Transverse colon (tissue), 4 donors: ENCODE results near the gene ACP2. TPM values are rescaled to one million over a fixed set of nuclear protein-coding genes. Genes with fewer than 3 reads are reported as not detected.

Source experiments
- DNase-seq: peaks from one replicate; pipeline ENCODE4 v3.0.0-alpha.2; 2019
- H3K27ac ChIP-seq, 4 donors: fragments of 200-600 bp; sonication (generic); 2 replicates each; pipeline ENCODE4 v1.5.1; 2016 to 2018; ENCODE audit warnings: inconsistent platforms in 4 of 4
- H3K27me3 ChIP-seq: fragments of 200-600 bp; sonication (generic); 2 replicates; pipeline ENCODE4 v1.5.1; 2017; ENCODE audit warnings: inconsistent platforms
- H3K36me3 ChIP-seq, 4 donors: fragments of 200-600 bp; sonication (generic); 2 replicates each; pipeline ENCODE4 v1.5.1; 2017 to 2019; ENCODE audit warnings: inconsistent platforms in 4 of 4
- H3K4me1 ChIP-seq, 4 donors: fragments of 200-600 bp; sonication (generic); 2 replicates each; pipeline ENCODE4 v1.5.1; 2017 to 2020; ENCODE audit warnings: inconsistent platforms in 4 of 4
- H3K4me3 ChIP-seq, 4 donors: fragments of 200-600 bp; sonication (generic); 1 replicate in 1 of 4; 2 replicates in 3 of 4; pipeline versions ENCODE4 v1.5.1 to v1.6.1; 2017 to 2019; ENCODE audit warnings: inconsistent platforms in 4 of 4
- H3K9me3 ChIP-seq, 2 donors: fragments of 200-600 bp; sonication (generic); 2 replicates each; pipeline ENCODE4 v1.5.1; 2017 to 2019; ENCODE audit warnings: inconsistent platforms in 2 of 2
- EP300 ChIP-seq: sonication (generic); formaldehyde crosslinking; IDR thresholded peaks from one replicate; pipeline ENCODE4 v1.6.1; 2017; ENCODE audit warnings: antibody characterized with exemption, low read depth
- POLR2A ChIP-seq: fragments of 450-650 bp; IDR thresholded peaks from one replicate; pipeline ENCODE4 v1.6.1; 2016; ENCODE audit warnings: antibody characterized with exemption, mild to moderate bottlenecking, moderate library complexity
- POLR2AphosphoS5 ChIP-seq, 3 donors: sonication (generic); formaldehyde crosslinking; IDR thresholded peaks; one replicate each; pipeline ENCODE4 v1.6.1; 2016; ENCODE audit warnings: antibody characterized with exemption in 3 of 3
- WGBS, 2 donors: methylation state at CpG; one replicate each; pipeline ENCODE4 v1.1.5; 2018; ENCODE audit warnings: low coverage in 1 of 2; 5-methylcytosine and 5-hydroxymethylcytosine counted together
- in situ Hi-C, 4 donors: fragments of 200-750 bp; cut with MboI; loops; one replicate each; pipeline versions ENCODE4 v1.15.0 to v1.15.1; 2017; ENCODE audit warnings: low sequenced_read_pairs in 3 of 4, low pct_ligation_motif_present in 1 of 4, low pct_unique_long_range_greater_than_20kb in 1 of 4
- intact Hi-C: fragments of 100-400 bp; cut with DNase I; formaldehyde crosslinking; loops from one replicate; pipeline ENCODE4 v1.15.1; 2023; ENCODE audit warnings: low total_unique reads
- total RNA-seq, 4 donors: library from RNA; depleted of rRNA; stranded (reverse); fragments of >200 nt; gene quantifications; one replicate each; pipeline ENCODE4 v1.1.0, GENCODE V29; 2016
- TF ChIP-seq, protein P1 (sequence below), 5 experiments: fragments of 200-600 bp in 3 of 5; fragments of 450-650 bp in 2 of 5; sonication (generic) in 3 of 5; IDR thresholded peaks; 1 replicate in 2 of 5; 2 replicates in 3 of 5; pipeline ENCODE4 v1.5.1; 2016 to 2017; ENCODE audit warnings: antibody characterized with exemption in 5 of 5, inconsistent platforms in 3 of 5, mild to moderate bottlenecking in 2 of 5, moderate library complexity in 1 of 5

The ACP2 gene
- total RNA-seq, 4 donors from 2014 or later, result 66.3 to 120 (median 88.9) TPM

DNA sequence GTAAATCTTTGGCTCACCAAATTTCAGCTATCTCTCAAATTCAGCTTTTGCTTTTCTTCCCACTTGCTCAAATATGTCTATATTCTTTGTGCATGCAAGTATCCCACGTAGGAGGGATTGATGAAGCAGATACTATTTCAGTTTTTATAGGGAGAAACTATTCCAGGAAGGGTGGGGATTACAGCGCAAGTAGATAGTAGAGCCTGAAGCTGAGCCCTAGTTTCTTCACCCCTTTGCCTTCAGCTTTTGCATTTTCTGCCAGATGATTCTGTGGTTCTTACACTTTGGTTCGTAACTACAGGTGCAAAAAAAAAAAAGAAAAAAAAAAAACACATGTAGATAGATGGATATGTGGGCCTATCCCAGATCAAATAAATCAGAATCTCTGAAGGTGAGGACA is 3.1 kb upstream of the ACP2 start:
- no peaks in the 10 kb centered on the region for H3K27me3 ChIP-seq
- no peak for DNase-seq
- no peak overlapping the region for H3K27ac ChIP-seq
- no peaks in the 10 kb centered on the region for H3K9me3 ChIP-seq
- in situ Hi-C loops (no loop called here), intact Hi-C loops (no loop called here)
- no peak overlapping the region for H3K4me3 ChIP-seq
- H3K4me1 ChIP-seq, result peaks cover 28 to 53% (median 36%) of the 10 kb centered on the region in 4 donors
- no peaks in the 10 kb centered on the region for H3K36me3 ChIP-seq
- no peak for TF ChIP-seq POLR2AphosphoS5 (IDR thresholded peaks at IDR 0.05)
- TF ChIP-seq, protein P1, sequence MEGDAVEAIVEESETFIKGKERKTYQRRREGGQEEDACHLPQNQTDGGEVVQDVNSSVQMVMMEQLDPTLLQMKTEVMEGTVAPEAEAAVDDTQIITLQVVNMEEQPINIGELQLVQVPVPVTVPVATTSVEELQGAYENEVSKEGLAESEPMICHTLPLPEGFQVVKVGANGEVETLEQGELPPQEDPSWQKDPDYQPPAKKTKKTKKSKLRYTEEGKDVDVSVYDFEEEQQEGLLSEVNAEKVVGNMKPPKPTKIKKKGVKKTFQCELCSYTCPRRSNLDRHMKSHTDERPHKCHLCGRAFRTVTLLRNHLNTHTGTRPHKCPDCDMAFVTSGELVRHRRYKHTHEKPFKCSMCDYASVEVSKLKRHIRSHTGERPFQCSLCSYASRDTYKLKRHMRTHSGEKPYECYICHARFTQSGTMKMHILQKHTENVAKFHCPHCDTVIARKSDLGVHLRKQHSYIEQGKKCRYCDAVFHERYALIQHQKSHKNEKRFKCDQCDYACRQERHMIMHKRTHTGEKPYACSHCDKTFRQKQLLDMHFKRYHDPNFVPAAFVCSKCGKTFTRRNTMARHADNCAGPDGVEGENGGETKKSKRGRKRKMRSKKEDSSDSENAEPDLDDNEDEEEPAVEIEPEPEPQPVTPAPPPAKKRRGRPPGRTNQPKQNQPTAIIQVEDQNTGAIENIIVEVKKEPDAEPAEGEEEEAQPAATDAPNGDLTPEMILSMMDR (IDR thresholded peaks at IDR 0.05), result no peak
- TF ChIP-seq POLR2A, result no peak
- no peak for TF ChIP-seq EP300
- 83 to 90% methylated on average over 3 of the region's 3 CpGs for WGBS, 2 donors

DNA sequence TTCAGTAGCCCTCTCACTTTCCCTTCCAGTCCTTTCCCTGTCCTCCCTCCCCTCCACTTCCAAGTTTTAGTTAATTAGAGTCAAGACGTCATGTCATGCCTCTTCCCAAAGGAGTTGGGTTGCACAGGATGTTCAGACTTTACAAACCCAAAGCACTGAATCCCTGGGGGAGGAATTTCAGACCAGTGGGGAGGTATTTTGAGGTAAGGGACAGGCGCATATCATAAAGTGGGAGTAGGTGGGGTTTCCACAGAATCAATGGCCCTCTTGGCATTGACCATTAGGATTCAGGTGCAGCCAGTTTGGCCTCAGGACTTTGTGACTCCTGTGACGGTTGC is 733 bp upstream of the ACP2 start:
- Histone ChIP-seq H3K9me3 (no peaks in the 10 kb centered on the region), H3K27me3 (no peaks in the 10 kb centered on the region), H3K4me1 (peaks cover 22 to 38% (median 25%) of the 10 kb centered on the region in 4 donors), H3K36me3 (peaks cover 0 to 11% (median 4%) of the 10 kb centered on the region in 4 donors), H3K4me3 (peak overlapping the region; percentile 56 to 85 (median 70)), H3K27ac (peak overlapping the region; percentile 85 to 88 (median 86))
- no peak for DNase-seq
- intact Hi-C loops (no loop called here), in situ Hi-C loops (no loop called here)
- TF ChIP-seq, protein P1 (IDR thresholded peaks at IDR 0.05), result no peak
- no peak for TF ChIP-seq POLR2AphosphoS5 (IDR thresholded peaks at IDR 0.05)
- no peak for TF ChIP-seq POLR2A
- TF ChIP-seq EP300, result no peak
- WGBS, 2 donors, result 53% methylated on average over 3 of the region's 3 CpGs; no CpG with 5 or more reads in 1 of the 2 donors

DNA sequence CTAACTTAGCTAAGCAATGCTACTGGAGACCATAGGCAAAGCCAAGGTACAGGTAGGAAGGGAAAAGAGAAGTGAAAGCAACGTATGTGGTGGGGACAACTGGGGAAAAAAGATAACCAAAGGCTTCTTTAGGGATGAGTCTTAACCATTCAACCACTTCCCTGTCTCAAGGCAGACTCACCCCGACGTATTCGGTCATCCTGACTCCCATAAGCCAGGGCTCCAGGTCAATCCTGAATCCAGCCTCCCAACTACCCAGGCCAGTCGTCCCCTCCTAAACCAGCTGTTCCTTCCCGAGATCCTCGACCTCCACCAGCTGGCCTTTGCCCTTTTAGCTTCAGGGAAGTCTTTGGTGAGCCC is 330 bp downstream of the ACP2 start:
- intact Hi-C loops, result no loop called here

DNA sequence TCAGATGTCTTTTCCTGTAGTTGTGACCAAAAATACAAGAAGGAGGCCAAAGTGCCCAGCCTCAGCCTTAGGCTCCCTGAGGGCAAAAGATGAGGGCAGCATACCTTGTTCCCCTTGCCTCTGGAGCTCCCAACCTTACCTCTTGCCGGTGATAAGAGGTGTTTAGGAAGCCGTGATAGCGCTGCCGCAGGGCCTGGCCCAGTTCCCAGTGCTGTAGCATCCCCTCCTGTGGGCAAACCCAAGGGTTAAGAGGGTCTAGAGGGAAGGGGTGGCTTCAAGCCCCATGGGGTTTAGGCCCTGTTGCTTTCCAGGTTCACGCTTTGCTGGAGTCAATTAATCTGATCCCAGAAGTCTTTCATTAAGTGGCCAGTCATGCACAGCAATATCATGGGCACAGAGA is 1.1 kb downstream of the ACP2 start:
- Histone ChIP-seq H3K9me3 (no peaks in the 10 kb centered on the region), H3K27me3 (no peaks in the 10 kb centered on the region), H3K4me3 (peak overlapping the region in 1 of 4 donors; percentile 85), H3K27ac (no peak overlapping the region), H3K36me3 (peaks cover 0 to 19% (median 9%) of the 10 kb centered on the region in 4 donors), H3K4me1 (peaks cover 12 to 25% (median 17%) of the 10 kb centered on the region in 4 donors)
- in situ Hi-C loops (no loop called here), intact Hi-C loops (no loop called here)
- TF ChIP-seq EP300, result no peak
- no peak for TF ChIP-seq POLR2A
- no peak for TF ChIP-seq POLR2AphosphoS5 (IDR thresholded peaks at IDR 0.05)
- TF ChIP-seq, protein P1 (IDR thresholded peaks at IDR 0.05), result no peak
- DNase-seq, result no peak
- WGBS, 2 donors, result 88% methylated on average over 5 of the region's 5 CpGs; no CpG with 5 or more reads in 1 of the 2 donors

More for the DNA sequence above, 330 bp downstream of the ACP2 start:
- DNase-seq, result no peak
- Histone ChIP-seq H3K27me3 (no peaks in the 10 kb centered on the region), H3K36me3 (peaks cover 0 to 13% (median 6%) of the 10 kb centered on the region in 4 donors), H3K9me3 (no peaks in the 10 kb centered on the region), H3K4me1 (peaks cover 12 to 27% (median 18%) of the 10 kb centered on the region in 4 donors), H3K27ac (peak overlapping the region; percentile 85 to 88 (median 86)), H3K4me3 (peak overlapping the region; percentile 56 to 85 (median 70))
- WGBS, 2 donors, result 0% methylated on average over 4 to 7 of the region's 7 CpGs
- in situ Hi-C loops, result no loop called here
- TF ChIP-seq EP300 (no peak), POLR2A (no peak), POLR2AphosphoS5 (IDR thresholded peaks at IDR 0.05) (no peak)
- TF ChIP-seq, protein P1 (IDR thresholded peaks at IDR 0.05), result no peak
